NOMO-1 treated with DMSO at 0.1 percent for 48 hours (cell line): ENCODE measurements around the gene STMP1.

Source experiments
- DNase-seq: peaks from one replicate; lab custom pipeline; 2025; ENCODE audit not compliant: unreplicated experiment; lab: John Stamatoyannopoulos, UW

The STMP1 gene

GRCh38 chr7:135718794-135719437, 56.6 kb downstream of the STMP1 start:
- no peak for DNase-seq

- DNase-seq, result no peak
Observed at GRCh38 chr7:135719688-135720087, 57.4 kb downstream of the STMP1 start.

DNA sequence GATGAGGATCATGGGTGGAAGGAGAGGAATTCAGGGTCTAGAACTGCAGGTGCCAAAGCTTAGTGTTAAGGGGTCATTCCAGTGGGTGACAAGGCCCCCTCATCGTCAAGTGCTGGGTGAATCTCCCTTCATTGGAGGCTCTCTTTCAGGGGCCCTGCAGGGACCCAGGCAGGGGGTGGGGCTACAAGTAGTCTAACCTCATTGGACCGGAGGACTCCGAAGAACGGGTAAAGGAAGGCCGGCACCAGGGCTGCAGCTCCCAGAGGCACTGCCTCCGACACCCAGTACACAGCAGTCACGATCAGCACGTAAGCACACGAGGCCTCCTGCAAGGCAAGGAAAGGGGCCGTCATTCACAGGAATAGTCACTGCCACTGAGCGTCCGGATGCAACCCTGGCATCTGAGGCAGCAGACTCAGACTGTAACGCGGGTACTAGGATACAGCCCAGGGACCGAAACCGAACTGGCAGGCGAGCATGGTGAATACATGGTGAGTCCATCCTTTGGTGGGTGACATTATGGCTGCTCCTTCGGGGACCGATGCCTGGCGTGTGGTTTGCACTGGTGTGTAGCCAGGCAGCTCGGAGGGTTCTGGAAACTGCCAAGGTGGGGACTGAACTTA, 59.0 kb downstream of the STMP1 start:
- DNase-seq, result no peak

DNA sequence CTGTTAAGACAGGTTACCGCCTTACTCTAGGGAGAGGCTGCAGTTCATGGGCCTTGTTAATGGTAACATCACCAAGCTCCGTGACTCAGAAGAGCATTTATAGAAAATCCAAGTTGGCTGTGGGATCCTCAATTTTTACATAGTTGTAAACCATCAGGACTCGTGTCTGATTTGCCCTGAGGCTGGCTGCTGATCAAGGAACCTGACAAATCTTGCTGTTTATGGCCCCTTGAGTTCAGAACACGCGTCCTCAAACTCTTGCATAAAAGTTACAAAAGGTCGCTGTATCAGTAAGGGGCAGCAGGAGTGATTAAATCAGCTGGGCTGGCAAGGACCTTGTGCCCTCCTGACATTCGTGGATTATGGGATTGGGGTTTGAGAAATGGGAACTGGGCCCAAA, 61.1 kb downstream of the STMP1 start:
- no peak for DNase-seq
